Tibial artery (tissue), 4 donors: ENCODE results near the gene METTL27.
A peak's percentile ranks its signal among the peaks of the same experiment; 100 is the strongest.

Experiments
- DNase-seq, 2 donors: peaks; one replicate each; pipeline ENCODE4 v3.0.0-alpha.2; 2019
- H3K27ac ChIP-seq, 2 donors: fragments of 200-600 bp; sonication (generic) in 1 of 2; 1 replicate in 1 of 2; 2 replicates in 1 of 2; pipeline ENCODE4 v1.5.1; 2018 to 2019; ENCODE audit warnings: mild to moderate bottlenecking in 1 of 2
- H3K27me3 ChIP-seq, 2 donors: fragments of 200-600 bp; sonication (generic) in 1 of 2; one replicate each; pipeline versions ENCODE4 v1.5.1 to v1.6.0; 2016 to 2019
- H3K36me3 ChIP-seq, 3 donors: fragments of 200-600 bp; sonication (generic) in 2 of 3; one replicate each; pipeline ENCODE4 v1.5.1; 2016 to 2019; ENCODE audit warnings: mild to moderate bottlenecking in 2 of 3
- H3K4me1 ChIP-seq, 4 donors: fragments of 200-600 bp; sonication (generic) in 2 of 4; 1 replicate in 3 of 4; 2 replicates in 1 of 4; pipeline ENCODE4 v1.5.1; 2016 to 2019
- H3K4me3 ChIP-seq, 2 donors: fragments of 200-600 bp; sonication (generic) in 1 of 2; 1 replicate in 1 of 2; 2 replicates in 1 of 2; pipeline ENCODE4 v1.5.1; 2018 to 2019; ENCODE audit warnings: mild to moderate bottlenecking in 2 of 2
- H3K9me3 ChIP-seq, 3 donors: fragments of 200-600 bp; sonication (generic) in 1 of 3; one replicate each; pipeline ENCODE4 v1.5.1; 2016 to 2019
- CTCF ChIP-seq, 2 experiments: fragments of 200-600 bp in 1 of 2; fragments of 450-650 bp in 1 of 2; IDR thresholded peaks; one replicate each; pipeline ENCODE4 v1.5.1; 2017 to 2019; ENCODE audit warnings: antibody characterized with exemption in 2 of 2, mild to moderate bottlenecking in 1 of 2, moderate library complexity in 1 of 2
- intact Hi-C: fragments of 100-400 bp; cut with DNase I; formaldehyde crosslinking; loops from one replicate; pipeline ENCODE4 v1.15.0; 2023; ENCODE audit warnings: low total_unique reads

The METTL27 gene

DNA sequence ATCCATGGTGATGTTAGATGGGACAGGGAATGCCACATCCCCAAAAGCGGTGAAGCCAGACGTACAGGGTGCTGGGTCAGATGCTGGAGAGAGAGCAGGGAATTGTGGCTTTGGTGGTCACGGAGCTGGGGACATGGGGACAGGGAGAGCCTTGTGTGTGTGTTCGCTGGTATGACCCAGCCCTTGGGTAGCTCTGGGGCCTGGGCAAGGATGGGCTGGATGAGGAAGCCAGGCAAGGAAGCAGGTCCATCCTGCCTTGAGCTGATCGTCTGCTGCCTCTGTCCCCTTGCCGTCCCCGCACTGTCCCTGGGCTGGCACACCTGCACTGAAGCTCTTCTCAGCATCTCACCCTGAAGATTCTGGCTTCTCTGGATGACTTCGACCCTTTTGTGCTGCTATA is 26.9 kb downstream of the METTL27 start:
- Histone ChIP-seq H3K36me3 (no peaks in the 10 kb centered on the region), H3K4me3 (no peak overlapping the region), H3K9me3 (no peaks in the 10 kb centered on the region), H3K27ac (no peak overlapping the region), H3K27me3 (peaks cover 0 to 12% of the 10 kb centered on the region in 2 donors), H3K4me1 (no peaks in the 10 kb centered on the region)
- TF ChIP-seq CTCF (IDR thresholded peaks at IDR 0.05): no peak
- DNase-seq: peak in 1 of 2 donors; percentile 44
- intact Hi-C loops: no loop called here

- H3K9me3 ChIP-seq: no peaks in the 10 kb centered on the region
- H3K36me3 ChIP-seq: no peaks in the 10 kb centered on the region
- H3K4me3 ChIP-seq: no peak overlapping the region
- H3K4me1 ChIP-seq: no peaks in the 10 kb centered on the region
- intact Hi-C loops: no loop called here
- no peak overlapping the region for H3K27ac ChIP-seq
- peaks cover 0 to 16% of the 10 kb centered on the region in 2 donors for H3K27me3 ChIP-seq
- no peak for TF ChIP-seq CTCF (IDR thresholded peaks at IDR 0.05)
- no peak for DNase-seq
Measured at GRCh38 chr7:73812996-73813395, 29.3 kb downstream of the METTL27 start.

DNA sequence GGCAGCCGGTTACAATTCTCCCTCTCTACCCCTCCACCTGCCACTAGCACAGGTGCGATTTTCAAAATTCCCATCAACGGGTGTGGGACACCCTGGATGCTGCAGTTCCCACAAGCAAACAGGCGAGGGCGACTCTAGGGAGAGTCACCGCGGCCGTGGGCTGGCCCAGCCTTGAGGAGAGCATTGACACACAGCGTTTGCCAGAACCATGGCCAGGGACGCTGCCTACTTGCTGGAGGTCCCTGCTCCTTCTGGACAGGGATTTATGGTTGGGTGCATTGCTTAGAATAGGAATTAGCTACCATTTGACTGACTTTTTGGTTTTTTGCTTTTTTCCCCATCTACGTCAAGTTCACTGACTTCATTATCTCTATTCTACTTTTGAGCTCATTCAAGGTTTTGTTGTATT is 30.6 kb downstream of the METTL27 start:
- H3K9me3 ChIP-seq: no peaks in the 10 kb centered on the region
- no peak overlapping the region for H3K27ac ChIP-seq
- peaks cover 0 to 16% of the 10 kb centered on the region in 2 donors for H3K27me3 ChIP-seq
- DNase-seq: peak; percentile 73 to 76
- no peak overlapping the region for H3K4me3 ChIP-seq
- TF ChIP-seq CTCF (IDR thresholded peaks at IDR 0.05): peak; percentile 80 to 85
- H3K36me3 ChIP-seq: no peaks in the 10 kb centered on the region
- intact Hi-C loops: loop anchor here (1.0 kb wide), 1 partner anchor 44 kb away; no protein-coding TSS in a partner anchor
- no peaks in the 10 kb centered on the region for H3K4me1 ChIP-seq

DNA sequence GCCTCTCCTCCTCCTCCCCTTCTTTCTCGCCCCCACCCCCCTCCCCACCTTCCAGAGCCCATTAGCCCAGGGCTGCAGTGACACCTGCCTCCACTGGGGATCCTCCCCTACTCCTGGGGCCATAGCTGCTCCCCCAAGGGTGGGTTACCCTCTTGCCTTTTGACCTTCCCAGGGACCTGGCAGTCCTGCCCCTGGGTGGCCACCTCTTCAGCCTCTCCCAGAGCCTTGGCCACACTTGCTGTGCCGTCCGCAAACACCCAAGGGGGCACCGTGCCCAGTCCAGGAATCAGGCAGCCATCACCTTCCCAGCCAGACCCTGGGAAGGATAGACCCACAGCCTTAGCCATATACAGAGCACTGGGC is 31.3 kb downstream of the METTL27 start:
- peak in 1 of 2 donors; percentile 40 for DNase-seq
- intact Hi-C loops: loop anchor here (1.0 kb wide), 1 partner anchor 44 kb away; no protein-coding TSS in a partner anchor
- Histone ChIP-seq H3K4me3 (no peak overlapping the region), H3K36me3 (no peaks in the 10 kb centered on the region), H3K27ac (no peak overlapping the region), H3K27me3 (peaks cover 0 to 16% of the 10 kb centered on the region in 2 donors), H3K9me3 (no peaks in the 10 kb centered on the region), H3K4me1 (no peaks in the 10 kb centered on the region)
- no peak for TF ChIP-seq CTCF (IDR thresholded peaks at IDR 0.05)

GRCh38 chr7:73809467-73809951 is 32.8 kb downstream of the METTL27 start:
- H3K4me3 ChIP-seq: no peak overlapping the region
- intact Hi-C loops: no loop called here
- no peaks in the 10 kb centered on the region for H3K9me3 ChIP-seq
- no peak for TF ChIP-seq CTCF (IDR thresholded peaks at IDR 0.05)
- no peaks in the 10 kb centered on the region for H3K36me3 ChIP-seq
- DNase-seq: peak in 1 of 2 donors; percentile 51
- H3K27me3 ChIP-seq: peaks cover 0 to 16% of the 10 kb centered on the region in 2 donors
- H3K4me1 ChIP-seq: no peaks in the 10 kb centered on the region
- no peak overlapping the region for H3K27ac ChIP-seq

GRCh38 chr7:73802459-73802858 is 39.9 kb downstream of the METTL27 start:
- Histone ChIP-seq H3K4me3 (no peak overlapping the region), H3K36me3 (no peaks in the 10 kb centered on the region), H3K27me3 (no peaks in the 10 kb centered on the region), H3K4me1 (no peaks in the 10 kb centered on the region), H3K9me3 (no peaks in the 10 kb centered on the region), H3K27ac (no peak overlapping the region)
- no peak for DNase-seq
- intact Hi-C loops: no loop called here
- no peak for TF ChIP-seq CTCF (IDR thresholded peaks at IDR 0.05)
